Measurements from ENCODE around the gene CERT1.

GRCh38 chr5:75491621-75492020 lies 19.8 kb downstream of the CERT1 start:
- TF ChIP-seq TAF1 (IDR thresholded peaks at IDR 0.05; ENCODE audit: borderline replicate concordance, insufficient read depth, low read length) (no peak), SIN3A (IDR thresholded peaks at IDR 0.05; ENCODE audit: borderline replicate concordance, insufficient read depth, low read length) (no peak), POLR2AphosphoS5 (IDR thresholded peaks at IDR 0.05; ENCODE audit: low read depth, low read length) (no peak), REST (IDR thresholded peaks at IDR 0.05; ENCODE audit: insufficient read depth in 1 of 2, low read depth in 2 of 2, low read length in 2 of 2) (no peak), FOXP2 (optimal IDR thresholded peaks at IDR 0.05; ENCODE audit: borderline replicate concordance, extremely low read depth, extremely low read length, insufficient read depth) (no peak)

All from PFSK-1 (cell line).